H9 (cell line): Measurements from ENCODE around the gene NRCAM. TPM values are rescaled to one million over a fixed set of nuclear protein-coding genes. Genes with fewer than 3 reads are reported as not detected.

ENCODE experiments used
- DNase-seq: peaks from one replicate; pipeline ENCODE4 v3.0.0-alpha.2; 2017
- H2AFZ ChIP-seq: one replicate; pipeline ENCODE4 v1.6.1; 2013; ENCODE audit warnings: mild to moderate bottlenecking, low read length, control low read depth, moderate library complexity
- H2AK5ac ChIP-seq: 2 replicates; pipeline ENCODE4 v1.6.1; 2013; ENCODE audit warnings: low read length, control low read depth, mixed read lengths; ENCODE audit not compliant: insufficient read length
- H2BK120ac ChIP-seq: one replicate; pipeline ENCODE4 v1.6.1; 2013; ENCODE audit warnings: low read depth, mild to moderate bottlenecking, low read length, control low read depth, inconsistent platforms; ENCODE audit not compliant: poor library complexity, severe bottlenecking
- H2BK12ac ChIP-seq: 2 replicates; pipeline ENCODE4 v1.6.1; 2013; ENCODE audit warnings: low read length, control low read depth, mixed read lengths, low read depth; ENCODE audit not compliant: insufficient read length
- H2BK15ac ChIP-seq: 2 replicates; pipeline ENCODE4 v1.6.1; 2013; ENCODE audit warnings: low read depth, low read length, control low read depth
- H2BK20ac ChIP-seq: one replicate; pipeline ENCODE4 v1.6.1; 2013; ENCODE audit warnings: low read depth, mild to moderate bottlenecking, low read length, control low read depth, inconsistent platforms; ENCODE audit not compliant: poor library complexity, severe bottlenecking
- H2BK5ac ChIP-seq: 2 replicates; pipeline ENCODE4 v1.6.1; 2013; ENCODE audit warnings: low read length, control low read depth, mixed read lengths; ENCODE audit not compliant: insufficient read length
- H3K14ac ChIP-seq: 2 replicates; pipeline ENCODE4 v1.6.1; 2013; ENCODE audit warnings: low read length, control low read depth; ENCODE audit not compliant: insufficient read depth
- H3K18ac ChIP-seq: 2 replicates; pipeline ENCODE4 v1.6.1; 2013; ENCODE audit warnings: low read depth, mild to moderate bottlenecking, mixed read lengths, low read length, control low read depth; ENCODE audit not compliant: insufficient read length
- H3K23ac ChIP-seq: 2 replicates; pipeline ENCODE4 v1.6.1; 2013; ENCODE audit warnings: low read length, control low read depth, mixed read lengths, low read depth; ENCODE audit not compliant: insufficient read length
- H3K23me2 ChIP-seq: 2 replicates; pipeline ENCODE4 v1.6.1; 2013; ENCODE audit warnings: low read depth, mild to moderate bottlenecking, mixed read lengths, low read length, control low read depth; ENCODE audit not compliant: insufficient read length, poor library complexity, severe bottlenecking
- H3K27ac ChIP-seq: 2 replicates; pipeline ENCODE4 v1.5.1; 2013; ENCODE audit warnings: low read length, control low read depth, mixed read lengths, low read depth; ENCODE audit not compliant: insufficient read length
- H3K27me3 ChIP-seq: 2 replicates; pipeline ENCODE4 v1.6.1; 2013; ENCODE audit warnings: low read length, control low read depth, inconsistent platforms; ENCODE audit not compliant: insufficient read depth
- H3K4ac ChIP-seq: 2 replicates; pipeline ENCODE4 v1.6.1; 2013; ENCODE audit warnings: low read depth, mild to moderate bottlenecking, control low read depth, inconsistent platforms, low read length, moderate library complexity
- H3K4me1 ChIP-seq: 2 replicates; pipeline ENCODE4 v1.6.1; 2013; ENCODE audit warnings: low read length, control low read depth, inconsistent platforms; ENCODE audit not compliant: insufficient read depth
- H3K4me2 ChIP-seq: 2 replicates; pipeline ENCODE4 v1.6.1; 2013; ENCODE audit warnings: low read length, control low read depth, mixed read lengths; ENCODE audit not compliant: insufficient read length, insufficient read depth
- H3K56ac ChIP-seq: 2 replicates; pipeline ENCODE4 v1.6.1; 2013; ENCODE audit warnings: low read depth, mild to moderate bottlenecking, mixed read lengths, low read length, control low read depth; ENCODE audit not compliant: insufficient read length
- H3K79me1 ChIP-seq: 2 replicates; pipeline ENCODE4 v1.6.1; 2013; ENCODE audit warnings: low read depth, mild to moderate bottlenecking, moderate library complexity, low read length, control low read depth, inconsistent platforms; ENCODE audit not compliant: insufficient read depth, poor library complexity, severe bottlenecking
- H3K79me2 ChIP-seq: 2 replicates; pipeline ENCODE4 v1.6.1; 2013; ENCODE audit warnings: low read length, control low read depth, inconsistent platforms; ENCODE audit not compliant: insufficient read depth
- H3K9ac ChIP-seq: 2 replicates; pipeline ENCODE4 v1.6.1; 2013; ENCODE audit warnings: low read length, control low read depth, mixed read lengths; ENCODE audit not compliant: insufficient read length; ENCODE audit errors: extremely low read depth
- H3K9me3 ChIP-seq: one replicate; pipeline ENCODE4 v1.6.1; 2013; ENCODE audit warnings: low read depth, low read length, inconsistent platforms; ENCODE audit not compliant: control insufficient read depth
- H3T11ph ChIP-seq: one replicate; pipeline ENCODE4 v1.6.1; 2013; ENCODE audit warnings: mild to moderate bottlenecking, low read length, control low read depth, inconsistent platforms
- H4K20me1 ChIP-seq: one replicate; pipeline ENCODE4 v1.6.1; 2013; ENCODE audit not compliant: control insufficient read depth, insufficient read length, insufficient read depth
- H4K5ac ChIP-seq: 2 replicates; pipeline ENCODE4 v1.6.1; 2013; ENCODE audit warnings: low read depth, mild to moderate bottlenecking, mixed read lengths, low read length, control low read depth; ENCODE audit not compliant: insufficient read length
- H4K8ac ChIP-seq: replicated peaks from 2 replicates; pipeline ENCODE4 v1.6.1; 2013; ENCODE audit warnings: low read length, control low read depth, mixed read lengths, low read depth; ENCODE audit not compliant: insufficient read length
- H4K91ac ChIP-seq: 2 replicates; pipeline ENCODE4 v1.6.1; 2013; ENCODE audit warnings: low read depth, mild to moderate bottlenecking, moderate library complexity, mixed read lengths, low read length, control low read depth; ENCODE audit not compliant: insufficient read length
- H3K27ac Mint-ChIP-seq, 3 experiments: 2 replicates in 2 of 3; 3 replicates in 1 of 3; pipeline ENCODE4 v1.8.0; 2020 to 2021; ENCODE audit warnings: mixed read lengths in 3 of 3, mild to moderate bottlenecking in 1 of 3, moderate library complexity in 1 of 3
- H3K27me3 Mint-ChIP-seq: 2 replicates; pipeline ENCODE4 v1.8.0; 2021; ENCODE audit warnings: low read depth, mild to moderate bottlenecking, moderate library complexity, mixed read lengths
- H3K36me3 Mint-ChIP-seq, 3 experiments: 2 replicates in 2 of 3; 3 replicates in 1 of 3; pipeline ENCODE4 v1.8.0; 2020 to 2021; ENCODE audit warnings: low read depth in 3 of 3, mixed read lengths in 3 of 3; ENCODE audit not compliant: insufficient read depth in 1 of 3
- H3K4me1 Mint-ChIP-seq, 2 experiments: 2 replicates each; pipeline ENCODE4 v1.8.0; 2020; ENCODE audit warnings: mixed read lengths in 2 of 2
- H3K4me3 Mint-ChIP-seq, 2 experiments: 2 replicates in 1 of 2; 3 replicates in 1 of 2; pipeline ENCODE4 v1.8.0; 2020 to 2021; ENCODE audit warnings: mild to moderate bottlenecking in 2 of 2, mixed read lengths in 2 of 2, moderate library complexity in 1 of 2
- H3K9me3 Mint-ChIP-seq, 2 experiments: 2 replicates in 1 of 2; 3 replicates in 1 of 2; pipeline ENCODE4 v1.8.0; 2020; ENCODE audit warnings: mild to moderate bottlenecking in 2 of 2, mixed read lengths in 2 of 2, moderate library complexity in 1 of 2
- CTCF ChIP-seq: fragments of 200-600 bp; sonication (generic); conservative IDR thresholded peaks from 3 replicates; pipeline ENCODE4 v1.8.0; 2021; ENCODE audit warnings: antibody characterized with exemption, mild to moderate bottlenecking
- WGBS: extraction: QIAGEN DNeasy Blood & Tissue Kit; methylation state at CpG from one replicate; pipeline ENCODE4 v1.1.7; 2013; ENCODE audit warnings: missing lambda C conversion rate, low lambda C conversion rate, mixed read lengths; ENCODE audit not compliant: insufficient read length; ENCODE audit errors: extremely low coverage; 5-methylcytosine and 5-hydroxymethylcytosine counted together
- total RNA-seq: library from RNA; stranded (reverse); gene quantifications from 2 replicates; pipeline ENCODE4 v1.2.1, GENCODE V29; 2021

NRCAM gene
- total RNA-seq, 1 experiment from 2014 or later: 2.3 TPM

GRCh38 chr7:108434010-108434409, 22.2 kb downstream of the NRCAM start:
- Histone ChIP-seq H3K4ac (no peak overlapping the region), H2AFZ (no peak overlapping the region), H3K23me2 (no peaks in the 10 kb centered on the region), H2BK20ac (no peak overlapping the region), H2AK5ac (no peak overlapping the region), H4K8ac (no peak overlapping the region), H3K79me2 (no peaks in the 10 kb centered on the region), H3K27ac (no peak overlapping the region), H3K23ac (no peak overlapping the region), H3K27me3 (no peaks in the 10 kb centered on the region), H4K5ac (no peak overlapping the region), H3K56ac (no peak overlapping the region), H3K9me3 (no peaks in the 10 kb centered on the region), H3K18ac (no peak overlapping the region), H2BK120ac (no peak overlapping the region), H2BK12ac (no peak overlapping the region), H4K91ac (no peak overlapping the region), H2BK15ac (no peak overlapping the region), H3K4me2 (no peak overlapping the region), H2BK5ac (no peak overlapping the region), H3T11ph (no peak overlapping the region), H3K79me1 (no peaks in the 10 kb centered on the region), H3K9ac (no peak overlapping the region), H3K4me1 (no peaks in the 10 kb centered on the region), H3K14ac (no peak overlapping the region), H4K20me1 (no peaks in the 10 kb centered on the region)
- Mint-ChIP-seq H3K4me3 (no peak overlapping the region), H3K4me1 (no peaks in the 10 kb centered on the region), H3K27me3 (no peaks in the 10 kb centered on the region), H3K36me3 (peaks cover 2 to 19% (median 3%) of the 10 kb centered on the region in 3 experiments; a peak in 3 of 7 replicates), H3K27ac (no peak overlapping the region), H3K9me3 (peaks cover 11 to 12% of the 10 kb centered on the region in 2 experiments; a peak in 4 of 5 replicates)
- WGBS: no CpG with 5 or more reads among the region's 2 CpGs
- no peak for DNase-seq
- TF ChIP-seq CTCF: no peak
